ENCODE data around the gene PCDHGB7. TPM values are rescaled to one million over a fixed set of nuclear protein-coding genes. Genes with fewer than 3 reads are reported as not detected.
A peak's percentile ranks its signal among the peaks of the same experiment; 100 is the strongest.

PCDHGB7 gene
- total and polyA plus RNA-seq, 4 donors, result 0.74 to 3.1 (median 1.2) TPM

DNA sequence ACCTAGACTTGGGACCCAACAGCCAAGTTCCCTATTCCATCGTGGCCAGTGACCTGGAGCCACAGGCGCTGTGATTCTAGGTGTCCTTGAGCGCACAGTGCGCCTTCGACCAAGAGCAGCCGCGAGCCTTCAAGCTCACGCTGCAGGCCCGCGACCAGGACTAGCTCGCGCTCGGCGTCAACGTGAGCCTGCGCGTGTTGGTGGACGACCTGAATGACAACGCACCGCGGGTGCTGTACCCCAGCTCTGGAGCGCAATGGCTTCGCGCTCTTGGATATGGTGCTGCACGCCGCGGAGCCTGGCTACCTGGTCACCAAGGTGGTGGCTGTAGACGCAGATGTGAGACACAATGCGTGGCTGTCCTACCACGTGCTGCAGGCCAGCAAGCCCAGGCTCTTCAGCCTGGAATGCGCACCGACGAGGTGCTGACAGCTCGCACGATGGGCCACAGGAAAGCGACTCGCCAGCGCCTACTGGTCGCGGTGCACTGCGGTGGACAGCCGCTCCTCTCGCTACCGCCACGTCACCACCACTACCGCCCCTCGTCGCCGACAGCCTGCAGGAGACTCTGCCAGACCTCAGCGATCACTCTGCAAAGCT, 24.2 kb downstream of the PCDHGB7 start:
- Histone ChIP-seq H3K27ac (ENCODE audit: low read depth in 1 of 2, low read length in 2 of 2) (no peak overlapping the region), H3K27me3 (ENCODE audit: control insufficient read depth in 4 of 4, insufficient read depth in 4 of 4, low read length in 3 of 4) (no peaks in the 10 kb centered on the region), H3K4me1 (ENCODE audit: control insufficient read depth in 4 of 4, insufficient read depth in 4 of 4, low read length in 3 of 4) (no peaks in the 10 kb centered on the region), H3K4me3 (ENCODE audit: low read depth in 1 of 3, low read length in 3 of 3) (peak overlapping the region in 2 of 3 donors; percentile 10 to 38), H3K9me3 (ENCODE audit: control insufficient read depth in 4 of 4, low read length in 3 of 4) (peaks cover 8 to 24% (median 11%) of the 10 kb centered on the region in 4 donors), H3K36me3 (ENCODE audit: control insufficient read depth in 4 of 4, insufficient read depth in 3 of 4, low read depth in 1 of 4, low read length in 3 of 4) (peaks cover 0 to 2% (median 0%) of the 10 kb centered on the region in 4 donors), H3K9ac (ENCODE audit: low read depth in 1 of 2, low read length in 2 of 2) (no peak overlapping the region)
- no peak for DNase-seq (ENCODE audit: low spot score)
- 47% methylated on average over 50 of the region's 50 CpGs for WGBS
- TF ChIP-seq HNF4G (IDR thresholded peaks at IDR 0.05), result no peak
- TF ChIP-seq, protein P1, sequence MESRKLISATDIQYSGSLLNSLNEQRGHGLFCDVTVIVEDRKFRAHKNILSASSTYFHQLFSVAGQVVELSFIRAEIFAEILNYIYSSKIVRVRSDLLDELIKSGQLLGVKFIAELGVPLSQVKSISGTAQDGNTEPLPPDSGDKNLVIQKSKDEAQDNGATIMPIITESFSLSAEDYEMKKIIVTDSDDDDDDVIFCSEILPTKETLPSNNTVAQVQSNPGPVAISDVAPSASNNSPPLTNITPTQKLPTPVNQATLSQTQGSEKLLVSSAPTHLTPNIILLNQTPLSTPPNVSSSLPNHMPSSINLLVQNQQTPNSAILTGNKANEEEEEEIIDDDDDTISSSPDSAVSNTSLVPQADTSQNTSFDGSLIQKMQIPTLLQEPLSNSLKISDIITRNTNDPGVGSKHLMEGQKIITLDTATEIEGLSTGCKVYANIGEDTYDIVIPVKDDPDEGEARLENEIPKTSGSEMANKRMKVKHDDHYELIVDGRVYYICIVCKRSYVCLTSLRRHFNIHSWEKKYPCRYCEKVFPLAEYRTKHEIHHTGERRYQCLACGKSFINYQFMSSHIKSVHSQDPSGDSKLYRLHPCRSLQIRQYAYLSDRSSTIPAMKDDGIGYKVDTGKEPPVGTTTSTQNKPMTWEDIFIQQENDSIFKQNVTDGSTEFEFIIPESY (IDR thresholded peaks at IDR 0.05), result no peak
- no peak for TF ChIP-seq RAD21 (IDR thresholded peaks at IDR 0.05)
- TF ChIP-seq HNF4A (conservative IDR thresholded peaks at IDR 0.05), result no peak
- no peak for TF ChIP-seq TAF1 (conservative IDR thresholded peaks at IDR 0.05)
- TF ChIP-seq, protein P2, sequence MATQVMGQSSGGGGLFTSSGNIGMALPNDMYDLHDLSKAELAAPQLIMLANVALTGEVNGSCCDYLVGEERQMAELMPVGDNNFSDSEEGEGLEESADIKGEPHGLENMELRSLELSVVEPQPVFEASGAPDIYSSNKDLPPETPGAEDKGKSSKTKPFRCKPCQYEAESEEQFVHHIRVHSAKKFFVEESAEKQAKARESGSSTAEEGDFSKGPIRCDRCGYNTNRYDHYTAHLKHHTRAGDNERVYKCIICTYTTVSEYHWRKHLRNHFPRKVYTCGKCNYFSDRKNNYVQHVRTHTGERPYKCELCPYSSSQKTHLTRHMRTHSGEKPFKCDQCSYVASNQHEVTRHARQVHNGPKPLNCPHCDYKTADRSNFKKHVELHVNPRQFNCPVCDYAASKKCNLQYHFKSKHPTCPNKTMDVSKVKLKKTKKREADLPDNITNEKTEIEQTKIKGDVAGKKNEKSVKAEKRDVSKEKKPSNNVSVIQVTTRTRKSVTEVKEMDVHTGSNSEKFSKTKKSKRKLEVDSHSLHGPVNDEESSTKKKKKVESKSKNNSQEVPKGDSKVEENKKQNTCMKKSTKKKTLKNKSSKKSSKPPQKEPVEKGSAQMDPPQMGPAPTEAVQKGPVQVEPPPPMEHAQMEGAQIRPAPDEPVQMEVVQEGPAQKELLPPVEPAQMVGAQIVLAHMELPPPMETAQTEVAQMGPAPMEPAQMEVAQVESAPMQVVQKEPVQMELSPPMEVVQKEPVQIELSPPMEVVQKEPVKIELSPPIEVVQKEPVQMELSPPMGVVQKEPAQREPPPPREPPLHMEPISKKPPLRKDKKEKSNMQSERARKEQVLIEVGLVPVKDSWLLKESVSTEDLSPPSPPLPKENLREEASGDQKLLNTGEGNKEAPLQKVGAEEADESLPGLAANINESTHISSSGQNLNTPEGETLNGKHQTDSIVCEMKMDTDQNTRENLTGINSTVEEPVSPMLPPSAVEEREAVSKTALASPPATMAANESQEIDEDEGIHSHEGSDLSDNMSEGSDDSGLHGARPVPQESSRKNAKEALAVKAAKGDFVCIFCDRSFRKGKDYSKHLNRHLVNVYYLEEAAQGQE (IDR thresholded peaks at IDR 0.05), result no peak
- TF ChIP-seq, protein P3, sequence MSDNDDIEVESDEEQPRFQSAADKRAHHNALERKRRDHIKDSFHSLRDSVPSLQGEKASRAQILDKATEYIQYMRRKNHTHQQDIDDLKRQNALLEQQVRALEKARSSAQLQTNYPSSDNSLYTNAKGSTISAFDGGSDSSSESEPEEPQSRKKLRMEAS (IDR thresholded peaks at IDR 0.05), result no peak
- TF ChIP-seq JUND (IDR thresholded peaks at IDR 0.05), result no peak
- no peak for TF ChIP-seq FOXA2 (IDR thresholded peaks at IDR 0.05)
- TF ChIP-seq EGR1 (IDR thresholded peaks at IDR 0.05; ENCODE audit: low read depth in 2 of 2), result no peak
- TF ChIP-seq CTCF (IDR thresholded peaks at IDR 0.05; ENCODE audit: low read depth, low read length, missing input control), result no peak
- TF ChIP-seq YY1 (IDR thresholded peaks at IDR 0.05), result no peak
- no peak for TF ChIP-seq ATF3 (IDR thresholded peaks at IDR 0.05)
- no peak for TF ChIP-seq RXRA (IDR thresholded peaks at IDR 0.05)

DNA sequence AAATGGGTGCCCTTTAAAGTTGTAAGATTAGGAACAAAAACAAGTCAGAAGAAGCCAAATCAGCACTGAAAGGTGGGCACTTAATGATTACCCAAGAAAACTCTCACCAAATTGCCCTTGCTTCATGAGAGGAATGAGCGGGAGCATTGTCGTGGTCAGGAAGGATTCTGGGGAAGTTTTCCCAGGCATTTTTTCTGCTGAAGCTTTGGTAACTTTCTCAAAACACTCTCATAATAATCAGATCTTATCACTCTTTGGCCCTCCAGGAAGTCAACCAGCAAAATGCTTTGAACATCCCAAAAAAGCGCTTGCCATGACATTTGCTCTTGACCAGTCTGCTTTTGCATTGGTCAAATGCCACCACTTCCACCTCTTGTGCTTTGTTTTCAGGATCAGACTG, 47.9 kb downstream of the PCDHGB7 start:
- no peak overlapping the region for H3K27ac ChIP-seq (ENCODE audit: low read depth in 1 of 2, low read length in 2 of 2)
- H3K27me3 ChIP-seq (ENCODE audit: control insufficient read depth in 4 of 4, insufficient read depth in 4 of 4, low read length in 3 of 4), result no peaks in the 10 kb centered on the region
- H3K36me3 ChIP-seq (ENCODE audit: control insufficient read depth in 4 of 4, insufficient read depth in 3 of 4, low read depth in 1 of 4, low read length in 3 of 4), result no peaks in the 10 kb centered on the region
- 96% methylated on average over 3 of the region's 3 CpGs for WGBS
- DNase-seq (ENCODE audit: low spot score), result no peak
- H3K9ac ChIP-seq (ENCODE audit: low read depth in 1 of 2, low read length in 2 of 2), result no peak overlapping the region
- H3K9me3 ChIP-seq (ENCODE audit: control insufficient read depth in 4 of 4, low read length in 3 of 4), result no peaks in the 10 kb centered on the region
- no peaks in the 10 kb centered on the region for H3K4me1 ChIP-seq (ENCODE audit: control insufficient read depth in 4 of 4, insufficient read depth in 4 of 4, low read length in 3 of 4)
- no peak overlapping the region for H3K4me3 ChIP-seq (ENCODE audit: low read depth in 1 of 3, low read length in 3 of 3)
- no peak for TF ChIP-seq HNF4G (IDR thresholded peaks at IDR 0.05)
- no peak for TF ChIP-seq RAD21 (IDR thresholded peaks at IDR 0.05)
- no peak for TF ChIP-seq RXRA (IDR thresholded peaks at IDR 0.05)
- no peak for TF ChIP-seq NR2F2 (IDR thresholded peaks at IDR 0.05)
- no peak for TF ChIP-seq CTCF (IDR thresholded peaks at IDR 0.05; ENCODE audit: low read depth, low read length, missing input control)
- TF ChIP-seq, protein P1 (IDR thresholded peaks at IDR 0.05), result no peak
- TF ChIP-seq, protein P3 (IDR thresholded peaks at IDR 0.05), result no peak
- TF ChIP-seq HNF4A (conservative IDR thresholded peaks at IDR 0.05), result no peak
- no peak for TF ChIP-seq FOXA1 (IDR thresholded peaks at IDR 0.05)
- TF ChIP-seq TAF1 (conservative IDR thresholded peaks at IDR 0.05), result no peak

Data from liver (tissue), 9 donors.